ENCODE results near the gene PCNX3.

DNA sequence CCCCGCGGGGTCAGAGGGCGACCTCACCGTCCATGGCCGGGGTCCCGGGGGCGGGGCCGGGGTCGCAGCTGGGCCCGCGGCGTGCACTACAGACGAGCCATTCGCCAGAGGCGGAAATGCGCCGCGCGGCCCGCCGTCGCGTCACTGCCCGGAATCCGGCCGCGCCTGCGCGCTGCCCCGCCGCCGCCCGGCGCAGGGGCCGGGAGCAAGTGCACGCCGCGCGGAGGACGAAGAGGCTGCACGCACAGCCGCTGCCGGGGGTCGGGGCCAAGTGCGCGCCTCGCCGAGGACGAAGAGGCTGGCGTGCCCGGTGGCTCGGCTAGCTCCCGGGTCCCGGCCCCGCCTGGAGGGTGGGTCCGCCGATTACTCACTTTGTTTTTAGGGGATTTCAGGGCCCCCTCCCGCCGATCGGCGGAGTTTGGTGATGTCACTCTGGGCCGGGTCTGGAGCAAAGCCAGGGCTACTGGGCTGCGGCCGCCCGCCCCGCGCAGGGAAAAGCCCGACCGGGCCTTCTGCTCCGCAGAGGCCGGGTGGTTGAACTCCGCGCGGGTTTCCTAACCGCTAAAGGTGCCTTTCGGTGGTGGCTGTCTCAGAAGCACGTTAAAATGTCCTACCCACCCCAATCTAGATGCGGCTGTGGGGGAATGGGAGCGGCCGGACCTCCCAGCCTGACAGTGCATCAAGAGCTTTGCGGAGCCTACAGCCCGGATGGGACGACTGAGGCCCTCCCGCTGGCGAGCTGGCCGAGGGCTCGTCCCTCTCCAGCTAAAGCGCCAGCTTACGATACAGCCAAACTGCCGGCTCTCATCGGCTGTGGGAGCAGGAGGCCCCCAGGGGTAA, 47.4 kb downstream of the PCNX3 start, which contains the start of gene RELA:
- TF ChIP-seq, protein P1, sequence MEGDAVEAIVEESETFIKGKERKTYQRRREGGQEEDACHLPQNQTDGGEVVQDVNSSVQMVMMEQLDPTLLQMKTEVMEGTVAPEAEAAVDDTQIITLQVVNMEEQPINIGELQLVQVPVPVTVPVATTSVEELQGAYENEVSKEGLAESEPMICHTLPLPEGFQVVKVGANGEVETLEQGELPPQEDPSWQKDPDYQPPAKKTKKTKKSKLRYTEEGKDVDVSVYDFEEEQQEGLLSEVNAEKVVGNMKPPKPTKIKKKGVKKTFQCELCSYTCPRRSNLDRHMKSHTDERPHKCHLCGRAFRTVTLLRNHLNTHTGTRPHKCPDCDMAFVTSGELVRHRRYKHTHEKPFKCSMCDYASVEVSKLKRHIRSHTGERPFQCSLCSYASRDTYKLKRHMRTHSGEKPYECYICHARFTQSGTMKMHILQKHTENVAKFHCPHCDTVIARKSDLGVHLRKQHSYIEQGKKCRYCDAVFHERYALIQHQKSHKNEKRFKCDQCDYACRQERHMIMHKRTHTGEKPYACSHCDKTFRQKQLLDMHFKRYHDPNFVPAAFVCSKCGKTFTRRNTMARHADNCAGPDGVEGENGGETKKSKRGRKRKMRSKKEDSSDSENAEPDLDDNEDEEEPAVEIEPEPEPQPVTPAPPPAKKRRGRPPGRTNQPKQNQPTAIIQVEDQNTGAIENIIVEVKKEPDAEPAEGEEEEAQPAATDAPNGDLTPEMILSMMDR (IDR thresholded peaks at IDR 0.05): peak in 3 of 7 experiments; percentile 8 to 39 (median 30)
- TF ChIP-seq POLR2A (IDR thresholded peaks at IDR 0.05): peak; percentile 83 to 96 (median 95)

All from body of pancreas (tissue), 4 donors.